ENCODE measurements around the gene LINGO1. TPM values are rescaled to one million over a fixed set of nuclear protein-coding genes. Genes with fewer than 3 reads are reported as not detected.

The LINGO1 gene
- total and polyA plus RNA-seq, 12 donors: 0.21 to 2.7 (median 0.96) TPM; not detected in 2

GRCh38 chr15:77671362-77672056 is 38.8 kb upstream of the LINGO1 start:
- WGBS, 4 donors: 57 to 72% (median 64%) methylated on average over 9 to 13 of the region's 13 CpGs
- Histone ChIP-seq H3K4me1 (replicated peaks in 1 of 2) (no peaks in the 10 kb centered on the region), H3K27ac (no peak overlapping the region), H3K36me3 (replicated peaks in 1 of 2) (no peaks in the 10 kb centered on the region), H3K4me3 (no peak overlapping the region), H3K27me3 (no peaks in the 10 kb centered on the region), H3K9me3 (replicated peaks in 1 of 3) (no peaks in the 10 kb centered on the region)
- peak in 1 of 7 donors; percentile 71 for DNase-seq
- TF ChIP-seq, protein P1, sequence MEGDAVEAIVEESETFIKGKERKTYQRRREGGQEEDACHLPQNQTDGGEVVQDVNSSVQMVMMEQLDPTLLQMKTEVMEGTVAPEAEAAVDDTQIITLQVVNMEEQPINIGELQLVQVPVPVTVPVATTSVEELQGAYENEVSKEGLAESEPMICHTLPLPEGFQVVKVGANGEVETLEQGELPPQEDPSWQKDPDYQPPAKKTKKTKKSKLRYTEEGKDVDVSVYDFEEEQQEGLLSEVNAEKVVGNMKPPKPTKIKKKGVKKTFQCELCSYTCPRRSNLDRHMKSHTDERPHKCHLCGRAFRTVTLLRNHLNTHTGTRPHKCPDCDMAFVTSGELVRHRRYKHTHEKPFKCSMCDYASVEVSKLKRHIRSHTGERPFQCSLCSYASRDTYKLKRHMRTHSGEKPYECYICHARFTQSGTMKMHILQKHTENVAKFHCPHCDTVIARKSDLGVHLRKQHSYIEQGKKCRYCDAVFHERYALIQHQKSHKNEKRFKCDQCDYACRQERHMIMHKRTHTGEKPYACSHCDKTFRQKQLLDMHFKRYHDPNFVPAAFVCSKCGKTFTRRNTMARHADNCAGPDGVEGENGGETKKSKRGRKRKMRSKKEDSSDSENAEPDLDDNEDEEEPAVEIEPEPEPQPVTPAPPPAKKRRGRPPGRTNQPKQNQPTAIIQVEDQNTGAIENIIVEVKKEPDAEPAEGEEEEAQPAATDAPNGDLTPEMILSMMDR (IDR thresholded peaks at IDR 0.05): no peak
- no peak for TF ChIP-seq POLR2A (IDR thresholded peaks at IDR 0.05)
- intact Hi-C loops (cut with DNase I): no loop called here

DNA sequence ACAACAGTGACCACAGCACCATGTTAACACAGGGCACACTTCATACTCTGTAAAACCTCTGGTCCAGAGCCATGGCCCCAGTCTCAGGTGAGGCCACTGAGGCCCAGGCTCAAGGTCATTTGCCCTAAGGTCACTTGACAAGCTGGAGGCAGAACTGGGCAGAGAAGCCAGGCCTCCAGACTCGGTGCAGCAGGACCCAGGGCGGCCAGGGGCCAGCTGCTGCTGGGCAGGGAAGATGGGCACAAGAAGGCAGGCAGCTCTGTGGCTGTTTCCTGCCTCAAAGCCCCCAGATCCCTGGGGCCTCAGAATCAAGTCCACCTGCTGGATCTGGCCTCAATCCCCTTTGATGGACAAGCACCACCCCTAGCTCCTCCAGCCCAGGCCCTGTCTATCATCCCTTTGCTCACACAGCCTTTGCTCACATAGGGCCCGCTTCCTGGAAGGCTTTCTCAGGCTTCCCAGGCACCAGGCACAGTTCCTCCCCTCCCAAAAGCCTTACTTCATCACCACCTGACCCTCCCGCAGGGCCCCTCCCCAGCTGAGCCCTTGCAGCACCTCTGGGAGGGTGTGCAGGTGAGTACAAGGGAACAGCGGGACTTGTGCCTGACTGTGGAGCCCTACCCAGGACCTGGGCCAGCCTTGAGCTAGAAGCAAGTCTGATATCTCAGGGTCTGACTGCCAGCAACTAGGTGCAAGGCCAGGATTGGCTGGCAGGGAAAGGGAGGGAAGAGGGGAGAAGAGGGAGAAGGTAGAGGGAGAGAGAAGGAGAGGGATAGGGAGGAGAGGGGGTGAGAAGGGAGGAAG is 38.0 kb upstream of the LINGO1 start:
- 55 to 83% (median 82%) methylated on average over 3 to 5 of the region's 5 CpGs for WGBS, 4 donors
- intact Hi-C loops (cut with DNase I): no loop called here

DNA sequence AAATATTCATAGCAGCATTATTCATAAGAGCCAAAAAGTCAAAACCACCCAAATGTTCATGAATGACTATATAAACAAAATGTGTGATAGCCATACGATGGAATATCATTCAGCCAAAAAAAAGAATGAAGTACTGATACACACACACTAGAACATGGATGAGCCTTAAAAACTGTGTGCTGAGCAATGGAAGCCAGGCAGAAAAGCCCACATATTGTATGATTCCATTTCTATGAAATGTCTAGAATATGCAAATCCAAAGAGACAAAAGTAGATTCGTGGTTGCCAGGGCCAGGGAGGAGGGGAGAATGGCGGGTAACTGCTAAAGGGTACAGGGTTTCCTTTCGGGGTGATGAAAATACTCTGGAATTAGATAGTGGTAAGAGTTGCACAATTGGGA is 37.2 kb upstream of the LINGO1 start:
- intact Hi-C loops (cut with DNase I): no loop called here

More for the DNA sequence above, 38.0 kb upstream of the LINGO1 start:
- H3K4me3 ChIP-seq: no peak overlapping the region
- H3K36me3 ChIP-seq (replicated peaks in 1 of 2): no peaks in the 10 kb centered on the region
- H3K27ac ChIP-seq: no peak overlapping the region
- no peaks in the 10 kb centered on the region for H3K9me3 ChIP-seq (replicated peaks in 1 of 3)
- no peaks in the 10 kb centered on the region for H3K4me1 ChIP-seq (replicated peaks in 1 of 2)
- no peak for TF ChIP-seq POLR2A (IDR thresholded peaks at IDR 0.05)
- TF ChIP-seq, protein P1 (IDR thresholded peaks at IDR 0.05): no peak
- no peak for DNase-seq
- H3K27me3 ChIP-seq: no peaks in the 10 kb centered on the region

More for the DNA sequence above, 37.2 kb upstream of the LINGO1 start:
- TF ChIP-seq, protein P1 (IDR thresholded peaks at IDR 0.05): no peak
- no peak for TF ChIP-seq POLR2A (IDR thresholded peaks at IDR 0.05)
- 80 to 90% (median 83%) methylated on average over 4 of the region's 4 CpGs for WGBS, 4 donors
- no peak for DNase-seq
- Histone ChIP-seq H3K4me1 (replicated peaks in 1 of 2) (no peaks in the 10 kb centered on the region), H3K36me3 (replicated peaks in 1 of 2) (no peaks in the 10 kb centered on the region), H3K4me3 (no peak overlapping the region), H3K9me3 (replicated peaks in 1 of 3) (no peaks in the 10 kb centered on the region), H3K27me3 (no peaks in the 10 kb centered on the region), H3K27ac (no peak overlapping the region)

All from adrenal gland (tissue), 12 donors.